ENCODE measurements around the gene DPPA3. TPM values are rescaled to one million over a fixed set of nuclear protein-coding genes. Genes with fewer than 3 reads are reported as not detected.

The DPPA3 gene
- total RNA-seq, 4 donors from 2014 or later, result not detected

GRCh38 chr12:7758766-7759140, 47.5 kb downstream of the DPPA3 start:
- Histone ChIP-seq H3K9me3 (no peaks in the 10 kb centered on the region), H3K27me3 (no peaks in the 10 kb centered on the region), H3K36me3 (no peaks in the 10 kb centered on the region), H3K4me3 (no peak overlapping the region), H3K27ac (no peak overlapping the region), H3K4me1 (no peaks in the 10 kb centered on the region)
- TF ChIP-seq POLR2A (IDR thresholded peaks at IDR 0.05) (no peak), CTCF (IDR thresholded peaks at IDR 0.05) (no peak)
- no peak for DNase-seq
- intact Hi-C loops (cut with DNase I; ENCODE audit: low total_unique reads), result no loop called here

Other genes with a start within 250 kb of the DPPA3 start
- 100 to 1,000 TPM in 1 of 4 donors, 10 to 100 TPM in 3; 15.2 to 203 (median 74.8) TPM for gene CD163, start 207.7 kb upstream of the DPPA3 start, total RNA-seq
- gene APOBEC1, start 45.5 kb upstream of the DPPA3 start, total RNA-seq, result not detected
- gene GDF3, start 15.7 kb upstream of the DPPA3 start, total RNA-seq, result not detected
- gene CLEC4C, start 35.9 kb downstream of the DPPA3 start, total RNA-seq, result under 1 TPM in 1 of 4 donors, not detected in 3; 0.62 TPM
- not detected for gene NANOGNB, start 53.8 kb downstream of the DPPA3 start, total RNA-seq
- gene NANOG, start 78.0 kb downstream of the DPPA3 start, total RNA-seq, result 1 to 10 TPM in 1 of 4 donors, under 1 TPM in 1, not detected in 2; 0.07 to 1.6 TPM
- 1 to 10 TPM in 1 of 4 donors, under 1 TPM in 1, not detected in 2; 0.90 to 1.2 TPM for gene SLC2A14, start 161.5 kb downstream of the DPPA3 start, total RNA-seq
- 10 to 100 TPM in 3 of 4 donors, 1 to 10 TPM in 1; 8.2 to 64.1 (median 48.0) TPM for gene SLC2A3, start 224.8 kb downstream of the DPPA3 start, total RNA-seq